Measurements from ENCODE around the gene ARID1B. TPM values are rescaled to one million over a fixed set of nuclear protein-coding genes. Genes with fewer than 3 reads are reported as not detected.
A peak's percentile ranks its signal among the peaks of the same experiment; 100 is the strongest.

The ARID1B gene
- polyA plus RNA-seq, 1 donor from 2014 or later = 21.9 TPM

DNA sequence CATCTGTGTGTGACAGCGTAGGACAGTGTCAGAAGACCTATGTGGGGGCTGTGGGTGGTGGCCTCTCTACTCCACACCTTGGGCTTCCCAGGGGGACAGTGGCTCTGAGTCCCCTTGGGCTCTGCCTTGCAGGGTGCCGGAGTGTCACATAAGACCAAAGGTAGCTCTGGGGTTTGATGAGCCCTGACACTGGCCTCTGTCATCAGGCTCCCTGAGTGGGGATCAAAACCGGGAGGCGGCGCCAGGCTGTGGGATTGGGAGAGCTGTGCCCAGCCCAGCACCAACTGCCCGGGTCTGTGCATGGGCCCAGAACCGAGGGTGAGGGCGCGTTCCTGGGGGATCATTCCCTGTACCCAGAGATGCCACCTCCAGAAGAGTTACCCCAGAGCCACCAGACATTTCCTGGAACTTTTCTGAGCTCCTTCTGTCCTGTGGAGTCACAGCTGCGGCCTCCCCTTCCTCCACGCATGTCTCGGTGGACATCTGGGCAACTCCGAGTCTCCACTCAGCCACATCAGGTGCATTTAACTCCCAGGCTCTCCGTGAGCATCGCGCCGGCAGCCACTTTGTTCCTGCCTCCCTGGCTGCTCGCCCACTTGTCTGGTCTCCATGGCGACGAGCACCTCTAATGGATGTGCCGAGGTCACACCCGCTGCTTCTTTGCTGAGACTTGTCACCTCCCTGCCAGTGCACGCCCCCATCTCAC lies 451.4 kb downstream of the ARID1B start:
- peak overlapping the region in 1 of 4 donors; percentile 39 for H3K4me3 Mint-ChIP-seq
- H3K4me1 Mint-ChIP-seq = peaks cover 10 to 21% (median 19%) of the 10 kb centered on the region in 3 donors
- H3K9me3 Mint-ChIP-seq = no peaks in the 10 kb centered on the region
- peaks cover 36% of the 10 kb centered on the region for H3K27me3 Mint-ChIP-seq
- H3K27ac Mint-ChIP-seq = peak overlapping the region in 1 of 3 donors; percentile 6
- H3K36me3 Mint-ChIP-seq = peaks cover 2% of the 10 kb centered on the region

DNA sequence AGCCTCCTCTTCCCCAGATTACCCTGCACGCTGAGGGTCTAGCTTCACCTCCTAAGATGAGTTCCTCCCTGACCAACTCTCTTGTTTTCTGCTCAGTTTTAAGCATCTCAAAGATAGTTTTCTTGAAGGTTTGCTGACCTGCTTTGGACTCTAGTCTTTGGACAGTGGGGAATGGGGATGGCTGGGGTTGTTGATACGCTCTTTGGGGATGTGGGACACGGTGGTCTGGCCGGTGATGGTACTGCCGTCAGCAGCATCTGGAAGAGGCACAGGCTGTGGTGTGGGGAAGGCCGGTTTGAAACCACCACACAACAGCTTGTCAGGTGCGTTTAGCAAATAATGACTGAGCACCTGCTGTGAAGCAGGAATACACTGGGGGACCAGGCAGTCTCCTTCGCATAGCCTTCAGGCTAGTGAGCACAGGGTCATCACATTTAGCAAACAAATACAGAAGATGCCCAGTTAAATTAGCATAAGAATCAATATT lies 452.0 kb downstream of the ARID1B start:
- peak overlapping the region in 1 of 3 donors; percentile 6 for H3K27ac Mint-ChIP-seq
- H3K36me3 Mint-ChIP-seq = peaks cover 2% of the 10 kb centered on the region
- H3K4me3 Mint-ChIP-seq = peak overlapping the region in 1 of 4 donors; percentile 20
- H3K4me1 Mint-ChIP-seq = peaks cover 4 to 15% (median 13%) of the 10 kb centered on the region in 3 donors
- H3K27me3 Mint-ChIP-seq = peaks cover 36% of the 10 kb centered on the region
- H3K9me3 Mint-ChIP-seq = no peaks in the 10 kb centered on the region

DNA sequence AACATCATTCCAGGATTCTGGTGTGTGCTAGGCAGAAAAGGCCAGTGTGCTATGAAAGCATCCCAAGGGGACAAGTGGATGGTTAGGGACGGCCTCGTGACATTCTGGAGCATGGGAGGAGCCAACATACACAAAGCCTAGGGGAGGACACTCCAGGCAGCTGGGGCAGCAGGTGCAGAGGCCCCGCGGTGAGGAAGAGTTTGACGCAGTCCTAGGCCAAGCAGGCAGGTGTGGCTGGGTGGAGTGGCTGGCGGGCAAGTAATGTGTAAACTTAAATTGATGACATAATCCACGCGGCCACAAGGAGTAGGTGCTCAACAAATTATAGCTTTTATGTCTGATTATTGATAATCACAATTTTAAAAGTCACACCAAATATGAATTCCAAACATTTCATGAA lies 452.5 kb downstream of the ARID1B start:
- Mint-ChIP-seq H3K4me3 (peak overlapping the region in 1 of 4 donors; percentile 20), H3K9me3 (peaks cover 0 to under 1% (median 0%) of the 10 kb centered on the region in 3 donors), H3K36me3 (peaks cover 2% of the 10 kb centered on the region), H3K4me1 (peaks cover 3 to 12% (median 11%) of the 10 kb centered on the region in 3 donors), H3K27ac (peak overlapping the region in 1 of 3 donors; percentile 6), H3K27me3 (peaks cover 37% of the 10 kb centered on the region)

DNA sequence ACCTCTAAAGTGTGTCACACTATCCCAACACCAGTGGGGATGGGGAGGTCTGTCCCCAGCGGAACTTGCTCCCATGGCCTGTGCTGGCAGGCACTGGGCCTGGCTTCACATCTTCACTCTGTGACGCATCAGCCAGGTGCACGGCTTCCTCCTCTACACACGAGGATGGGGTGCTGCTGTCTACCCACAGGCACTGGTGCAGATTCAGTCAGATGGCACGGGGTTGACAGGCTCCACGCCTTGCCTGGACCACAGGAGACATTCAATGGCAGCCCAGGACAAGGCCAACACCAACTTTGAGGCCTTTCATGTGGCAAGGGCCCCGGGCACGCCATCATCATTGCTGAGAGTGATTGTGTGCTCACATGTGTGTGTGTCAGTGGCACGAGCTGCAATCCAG lies 453.7 kb downstream of the ARID1B start:
- peaks cover 9 to 15% (median 13%) of the 10 kb centered on the region in 3 donors for H3K4me1 Mint-ChIP-seq
- H3K27me3 Mint-ChIP-seq = peaks cover 48% of the 10 kb centered on the region
- H3K4me3 Mint-ChIP-seq = no peak overlapping the region
- H3K36me3 Mint-ChIP-seq = peaks cover 2% of the 10 kb centered on the region
- H3K9me3 Mint-ChIP-seq = peaks cover 0 to 2% (median 0%) of the 10 kb centered on the region in 3 donors
- H3K27ac Mint-ChIP-seq = no peak overlapping the region

DNA sequence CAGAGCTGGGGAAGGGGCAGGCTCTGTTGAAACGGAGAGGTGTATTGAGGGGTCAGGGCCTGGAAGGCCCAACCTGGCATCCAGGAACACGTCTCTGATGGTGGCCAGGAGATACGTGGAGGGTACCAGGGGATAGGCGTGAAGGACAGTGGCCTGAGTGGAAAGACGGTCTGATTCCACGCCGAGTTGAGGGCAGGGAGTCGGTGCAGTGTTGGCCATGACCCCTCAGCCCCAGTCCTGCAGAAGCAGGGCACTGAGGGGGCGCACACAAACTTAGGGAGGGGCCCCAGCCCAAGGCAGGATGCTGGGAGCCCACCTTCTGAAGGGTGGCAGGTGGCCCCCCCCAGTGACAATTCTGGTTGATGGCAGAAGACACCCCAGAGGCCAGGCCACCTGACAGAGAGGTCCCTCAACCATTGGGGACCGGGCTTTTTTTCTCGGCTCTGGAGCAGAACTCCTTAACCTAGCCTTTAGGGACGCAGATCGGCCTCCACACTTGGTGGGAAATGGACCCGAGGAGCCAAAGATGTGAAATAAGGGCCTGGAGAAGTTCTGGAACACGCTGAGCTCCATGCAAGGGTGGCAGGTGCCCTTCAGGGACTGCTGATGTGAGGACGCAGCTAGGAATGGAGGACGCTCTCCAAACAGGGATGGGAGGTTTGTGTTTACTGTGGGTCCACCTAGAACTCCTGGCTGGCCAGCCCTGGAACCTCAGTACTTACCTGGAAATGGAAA lies 455.1 kb downstream of the ARID1B start:
- Mint-ChIP-seq H3K27me3 (peaks cover 51% of the 10 kb centered on the region), H3K4me3 (peak overlapping the region in 1 of 4 donors; percentile 43), H3K36me3 (no peaks in the 10 kb centered on the region), H3K4me1 (peaks cover 10 to 18% (median 13%) of the 10 kb centered on the region in 3 donors), H3K9me3 (peaks cover 0 to 4% (median 0%) of the 10 kb centered on the region in 3 donors), H3K27ac (no peak overlapping the region)

DNA sequence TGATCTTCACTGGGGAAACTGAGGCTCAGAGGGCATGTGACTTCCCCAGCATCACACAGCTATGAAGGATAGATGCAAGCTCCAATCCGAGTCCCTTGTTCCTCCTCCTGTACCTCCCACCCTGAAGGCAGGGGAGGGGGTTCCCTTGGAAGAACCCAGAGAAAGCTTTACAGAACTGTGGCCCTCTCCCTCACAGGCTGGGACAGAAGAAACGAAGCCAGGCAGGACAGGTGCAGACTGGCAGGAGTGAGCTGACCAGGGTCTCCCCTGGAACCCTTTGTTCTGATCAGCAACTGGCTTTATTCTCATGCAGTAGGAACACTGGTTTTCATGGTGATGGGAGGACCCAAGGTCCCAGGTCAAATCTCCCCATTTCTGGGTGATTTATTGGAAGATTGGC lies 456.0 kb downstream of the ARID1B start:
- Mint-ChIP-seq H3K4me3 (peak overlapping the region in 2 of 4 donors; percentile 43 to 63), H3K4me1 (peaks cover 8 to 18% (median 12%) of the 10 kb centered on the region in 3 donors), H3K36me3 (no peaks in the 10 kb centered on the region), H3K27ac (no peak overlapping the region), H3K27me3 (peaks cover 52% of the 10 kb centered on the region), H3K9me3 (peaks cover 0 to 4% (median 0%) of the 10 kb centered on the region in 3 donors)

DNA sequence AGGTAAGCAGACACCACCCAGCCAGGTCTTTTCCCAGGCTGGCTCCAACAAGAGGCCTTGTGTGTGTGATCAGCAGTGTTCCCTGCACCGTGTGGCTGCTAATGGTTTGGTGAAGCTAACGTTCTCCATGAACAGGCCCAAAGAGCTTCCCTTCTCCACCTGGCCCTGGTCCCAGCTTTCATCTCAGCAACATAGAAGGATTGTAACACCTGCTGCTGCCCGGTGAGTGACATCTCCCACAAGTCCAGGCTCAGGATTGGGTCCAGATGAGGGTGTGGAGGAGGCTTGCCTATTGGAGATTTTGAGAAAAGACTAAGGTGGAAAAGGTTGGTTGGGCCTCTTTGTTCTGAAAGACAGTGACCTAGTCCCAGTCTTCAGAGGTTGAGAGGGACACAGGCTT lies 456.5 kb downstream of the ARID1B start:
- no peak overlapping the region for H3K27ac Mint-ChIP-seq

DNA sequence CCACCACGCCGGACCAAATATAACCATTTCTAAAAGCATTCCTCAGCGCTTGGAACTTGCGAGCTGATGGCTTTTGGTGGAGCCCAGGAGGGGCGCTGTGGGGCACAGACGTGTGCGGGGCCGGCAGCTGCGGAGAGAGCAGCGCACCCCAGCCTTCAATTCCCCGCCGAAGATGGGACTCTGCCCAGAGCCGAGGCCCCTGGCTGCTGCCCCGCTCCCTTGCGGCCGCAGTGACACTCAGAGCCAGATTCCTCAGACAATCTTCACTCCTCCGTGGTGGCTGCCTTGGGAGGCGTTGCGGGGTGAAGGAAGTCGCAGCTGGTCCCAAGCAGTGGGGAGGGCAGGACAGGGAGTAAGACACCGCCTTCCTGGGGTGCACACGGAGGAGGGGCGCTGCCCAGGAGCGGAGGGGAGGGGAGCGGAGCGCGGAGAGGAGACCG lies 458.4 kb downstream of the ARID1B start:
- Mint-ChIP-seq H3K36me3 (no peaks in the 10 kb centered on the region), H3K4me1 (peaks cover 2 to 12% (median 9%) of the 10 kb centered on the region in 3 donors), H3K27ac (peak overlapping the region in 2 of 3 donors; percentile 54 to 78)

More for the DNA sequence above, 456.5 kb downstream of the ARID1B start:
- peak overlapping the region in 2 of 4 donors; percentile 23 to 30 for H3K4me3 Mint-ChIP-seq
- H3K4me1 Mint-ChIP-seq = peaks cover 8 to 18% (median 12%) of the 10 kb centered on the region in 3 donors
- peaks cover 0 to 4% (median 0%) of the 10 kb centered on the region in 3 donors for H3K9me3 Mint-ChIP-seq
- H3K27me3 Mint-ChIP-seq = peaks cover 52% of the 10 kb centered on the region
- no peaks in the 10 kb centered on the region for H3K36me3 Mint-ChIP-seq

DNA sequence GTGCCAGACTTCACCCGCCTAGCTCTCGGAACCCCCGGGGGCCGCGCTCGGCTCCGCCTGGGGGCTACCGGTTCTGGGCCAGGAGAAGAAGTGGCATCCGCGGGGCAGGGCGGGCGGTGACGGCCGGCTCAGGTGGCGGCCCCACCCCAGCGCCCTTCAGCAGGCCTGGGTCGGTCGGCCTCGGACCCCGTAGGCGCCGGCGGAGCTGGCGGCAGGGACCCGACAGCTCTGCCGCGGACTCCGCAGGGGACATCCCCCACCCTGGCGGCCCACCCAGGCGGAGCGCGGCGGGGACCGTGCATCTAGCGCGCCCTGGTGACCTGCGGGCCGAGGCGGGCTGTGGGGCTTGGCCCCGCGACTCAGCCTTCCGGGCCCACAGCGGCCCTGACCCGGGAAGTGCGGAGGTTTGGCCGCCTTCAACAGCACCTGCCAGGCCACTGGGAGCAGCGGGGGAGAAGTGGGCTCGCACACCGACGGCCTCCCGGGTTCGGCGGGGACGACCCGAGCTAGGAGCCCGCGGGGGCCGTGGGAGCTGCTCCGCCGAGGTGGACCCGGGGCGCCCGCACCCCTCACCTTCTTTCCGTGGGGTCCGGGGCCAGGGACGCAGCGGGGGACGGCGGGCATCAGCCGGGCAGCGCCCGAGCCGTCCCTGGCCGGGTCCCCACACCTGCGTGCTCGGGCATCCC lies 459.0 kb downstream of the ARID1B start:
- Mint-ChIP-seq H3K4me3 (peak overlapping the region; percentile 85 to 94 (median 86)), H3K4me1 (peaks cover 2 to 12% (median 9%) of the 10 kb centered on the region in 3 donors), H3K36me3 (no peaks in the 10 kb centered on the region), H3K9me3 (peaks cover 0 to 4% (median 0%) of the 10 kb centered on the region in 3 donors), H3K27me3 (peaks cover 52% of the 10 kb centered on the region), H3K27ac (no peak overlapping the region)

More for the DNA sequence above, 458.4 kb downstream of the ARID1B start:
- Mint-ChIP-seq H3K9me3 (peaks cover 0 to 4% (median 0%) of the 10 kb centered on the region in 3 donors), H3K4me3 (peak overlapping the region; percentile 85 to 94 (median 86)), H3K27me3 (peaks cover 54% of the 10 kb centered on the region)

DNA sequence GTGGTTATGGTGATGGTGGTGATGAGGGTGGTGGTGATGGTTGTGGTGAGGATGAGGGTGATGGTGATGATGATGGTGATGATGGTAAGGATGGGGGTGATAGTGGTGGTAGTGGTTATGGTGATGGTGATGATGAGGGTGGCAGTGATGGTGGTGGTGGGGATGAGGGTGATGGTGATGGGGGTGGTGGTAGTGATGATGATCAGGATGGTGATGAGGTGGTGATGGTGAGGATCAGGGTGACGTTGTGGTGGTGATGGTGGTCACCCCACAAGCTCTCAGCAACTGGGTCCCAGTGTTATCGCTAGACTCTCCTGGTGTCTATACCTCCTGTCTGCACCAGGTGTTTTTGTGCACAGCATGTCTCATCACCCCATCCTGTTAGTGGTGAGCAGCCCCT lies 461.2 kb downstream of the ARID1B start:
- Mint-ChIP-seq H3K9me3 (peaks cover 0 to 4% (median 2%) of the 10 kb centered on the region in 3 donors), H3K36me3 (no peaks in the 10 kb centered on the region), H3K4me3 (no peak overlapping the region), H3K27me3 (peaks cover 39% of the 10 kb centered on the region), H3K27ac (no peak overlapping the region), H3K4me1 (peaks cover 2 to 12% (median 9%) of the 10 kb centered on the region in 3 donors)

DNA sequence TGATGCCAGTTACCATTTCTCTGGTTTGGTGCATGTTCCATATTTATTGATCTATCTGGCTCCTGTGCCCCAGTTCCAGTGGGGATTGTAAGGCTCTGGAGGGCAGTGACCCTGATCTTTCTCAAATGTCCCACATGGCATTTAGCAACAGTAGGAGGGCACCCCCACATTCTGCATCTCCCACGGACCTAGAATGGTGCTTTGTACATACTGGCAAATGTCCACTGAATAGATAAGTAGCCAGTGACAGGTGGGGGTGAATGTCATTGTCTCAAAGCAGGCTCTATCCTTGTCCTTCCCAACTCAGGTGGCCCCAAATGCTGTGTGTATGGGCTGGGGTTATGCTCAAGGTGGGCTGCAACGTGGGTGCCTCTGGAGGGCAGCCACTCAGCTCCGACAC lies 462.0 kb downstream of the ARID1B start:
- H3K4me3 Mint-ChIP-seq = no peak overlapping the region
- no peak overlapping the region for H3K27ac Mint-ChIP-seq
- H3K4me1 Mint-ChIP-seq = peaks cover 2 to 12% (median 9%) of the 10 kb centered on the region in 3 donors
- H3K27me3 Mint-ChIP-seq = peaks cover 34% of the 10 kb centered on the region
- peaks cover 3 to 8% (median 7%) of the 10 kb centered on the region in 3 donors for H3K9me3 Mint-ChIP-seq
- no peaks in the 10 kb centered on the region for H3K36me3 Mint-ChIP-seq

DNA sequence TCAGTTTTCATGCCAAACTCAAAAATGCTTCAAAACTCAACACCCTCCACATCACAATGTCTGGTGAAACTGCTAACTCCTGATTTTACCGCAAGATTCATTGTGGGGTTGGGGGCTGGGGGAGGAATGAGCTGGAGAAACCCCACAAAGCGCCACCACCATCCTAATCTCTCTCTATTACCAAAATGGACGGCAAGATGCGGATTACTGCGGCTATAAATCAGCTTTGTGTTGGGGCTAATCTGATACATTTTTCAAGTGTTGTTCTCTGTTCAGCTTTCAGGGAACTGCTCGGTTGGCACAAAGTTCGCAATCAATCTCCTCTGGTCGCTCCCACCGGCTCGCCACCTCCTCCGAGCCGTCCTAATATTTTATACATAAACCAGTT lies 462.5 kb downstream of the ARID1B start:
- Mint-ChIP-seq H3K4me1 (peaks cover 2 to 12% (median 9%) of the 10 kb centered on the region in 3 donors), H3K27me3 (peaks cover 31% of the 10 kb centered on the region), H3K36me3 (no peaks in the 10 kb centered on the region), H3K9me3 (peaks cover 3 to 9% (median 7%) of the 10 kb centered on the region in 3 donors), H3K27ac (no peak overlapping the region), H3K4me3 (no peak overlapping the region)

DNA sequence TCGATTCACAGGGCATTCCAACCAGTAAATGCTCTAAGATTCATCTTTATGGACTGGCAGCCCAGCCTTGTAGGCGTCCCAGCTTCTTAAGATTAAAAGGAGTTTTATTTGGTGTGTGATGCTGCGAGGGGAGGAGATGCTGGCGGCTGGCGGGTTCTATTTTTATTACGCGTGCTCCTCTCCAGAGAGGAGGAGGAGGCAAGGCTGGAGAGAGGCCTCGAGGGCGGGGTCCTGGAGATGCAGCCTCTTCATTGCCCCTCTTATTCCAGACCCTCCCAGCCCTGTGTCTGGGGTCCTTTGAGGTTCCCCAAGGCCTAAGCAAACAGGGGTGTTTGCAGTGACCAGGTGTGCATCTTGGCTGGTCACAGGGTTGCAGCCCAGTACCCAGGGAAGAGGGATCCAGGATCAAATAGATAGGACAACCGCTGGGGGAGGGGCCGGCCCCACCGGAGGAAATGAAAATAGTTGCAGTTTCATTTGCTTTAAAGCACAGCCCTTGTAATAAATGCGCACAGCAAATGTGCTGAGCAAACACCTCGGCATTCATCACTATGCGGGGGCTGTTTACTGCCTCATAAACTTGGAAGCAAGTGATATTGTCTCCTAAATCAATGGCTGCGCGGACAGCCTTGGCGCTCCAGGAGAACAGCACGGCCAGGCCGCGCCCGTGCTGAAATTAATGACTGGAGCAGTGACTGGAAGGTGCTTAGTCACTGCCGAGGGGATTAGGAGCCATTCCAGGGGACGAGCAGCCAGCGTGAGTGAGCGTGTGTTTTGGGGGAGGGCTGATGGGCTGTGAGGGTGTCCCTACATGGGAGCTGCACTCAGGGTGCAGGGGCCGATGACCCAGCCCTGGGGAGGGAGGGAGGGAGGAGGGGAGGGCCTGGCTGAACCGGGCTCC lies 463.1 kb downstream of the ARID1B start:
- Mint-ChIP-seq H3K9me3 (peaks cover 3 to 8% (median 7%) of the 10 kb centered on the region in 3 donors), H3K4me1 (peaks cover 2 to 9% (median 8%) of the 10 kb centered on the region in 3 donors), H3K27ac (no peak overlapping the region), H3K36me3 (no peaks in the 10 kb centered on the region), H3K27me3 (peaks cover 25% of the 10 kb centered on the region), H3K4me3 (peak overlapping the region in 1 of 4 donors; percentile 71)

DNA sequence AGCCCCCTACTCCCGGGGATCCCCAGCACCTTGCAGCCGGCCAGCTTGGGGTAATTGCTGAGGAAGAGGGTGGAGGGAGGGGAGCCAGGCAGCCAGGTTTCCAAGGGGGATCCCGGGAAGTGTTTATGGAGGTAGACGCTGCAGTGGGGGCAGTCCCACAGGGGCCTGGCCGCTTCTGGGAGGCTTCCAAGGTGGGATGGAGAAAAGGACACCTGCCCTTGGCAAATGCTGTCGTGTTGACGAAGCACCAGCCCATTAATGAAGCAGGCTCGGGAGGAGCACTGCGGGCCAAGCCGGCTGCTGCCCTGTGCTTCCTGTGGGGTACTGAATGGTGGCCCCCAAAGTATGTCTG lies 463.8 kb downstream of the ARID1B start:
- Mint-ChIP-seq H3K4me1 (peaks cover 0 to 4% (median 4%) of the 10 kb centered on the region in 3 donors), H3K27me3 (peaks cover 21% of the 10 kb centered on the region), H3K36me3 (no peaks in the 10 kb centered on the region), H3K9me3 (peaks cover 3 to 8% (median 7%) of the 10 kb centered on the region in 3 donors), H3K27ac (no peak overlapping the region), H3K4me3 (no peak overlapping the region)

Measured in IgD-negative memory B cell (primary cell).